DND-41 (cell line): ENCODE data around the gene MYO1D.

Source experiments
- ATAC-seq: fragments of 200-7000 bp; cut with Tn5 transposase; 3 replicates; pipeline ENCODE4 v1.9.1; 2021; ENCODE audit warnings: low read depth; ENCODE audit not compliant: insufficient read depth
- DNase-seq: peaks from one replicate; pipeline ENCODE4 v3.0.0-alpha.2; 2020
- H2AFZ ChIP-seq: 2 replicates; pipeline ENCODE4 v1.6.0; 2012; ENCODE audit warnings: low read depth, low read length
- H3K27ac ChIP-seq: 2 replicates; pipeline ENCODE4 v1.5.1; 2012; ENCODE audit warnings: low read length, inconsistent platforms
- H3K27me3 ChIP-seq: fragments of 200-600 bp; sonication (generic); 2 replicates; pipeline ENCODE4 v1.6.0; 2012; ENCODE audit warnings: low read length, mild to moderate bottlenecking, inconsistent platforms; ENCODE audit not compliant: insufficient read depth, poor library complexity
- H3K36me3 ChIP-seq: 2 replicates; pipeline ENCODE4 v1.5.1; 2012; ENCODE audit warnings: low read length, inconsistent platforms; ENCODE audit not compliant: insufficient read depth
- H3K4me1 ChIP-seq: 2 replicates; pipeline ENCODE4 v1.5.1; 2012; ENCODE audit warnings: mild to moderate bottlenecking, low read length; ENCODE audit not compliant: insufficient read depth
- H3K4me2 ChIP-seq: 2 replicates; pipeline ENCODE4 v1.6.0; 2012; ENCODE audit warnings: mild to moderate bottlenecking, moderate library complexity, low read length, inconsistent platforms; ENCODE audit not compliant: insufficient read depth
- H3K4me3 ChIP-seq, 2 experiments: fragments of 200-600 bp in 1 of 2; shearing (Covaris generic) in 1 of 2; 2 replicates each; pipeline ENCODE4 v1.5.1; 2012 to 2016; ENCODE audit warnings: inconsistent platforms in 2 of 2, low read length in 2 of 2, mild to moderate bottlenecking in 2 of 2, low read depth in 1 of 2, moderate library complexity in 1 of 2
- H3K79me2 ChIP-seq: 2 replicates; pipeline ENCODE4 v1.6.0; 2012; ENCODE audit warnings: low read length, inconsistent platforms; ENCODE audit not compliant: insufficient read depth
- H3K9ac ChIP-seq: 2 replicates; pipeline ENCODE4 v1.6.0; 2012; ENCODE audit warnings: low read depth, mild to moderate bottlenecking, inconsistent platforms, low read length, moderate library complexity
- H3K9me3 ChIP-seq: 2 replicates; pipeline ENCODE4 v1.5.1; 2012; ENCODE audit warnings: low read length, moderate library complexity, mild to moderate bottlenecking, inconsistent platforms; ENCODE audit not compliant: insufficient read depth, severe bottlenecking
- H4K20me1 ChIP-seq: 2 replicates; pipeline ENCODE4 v1.6.0; 2012; ENCODE audit warnings: low read length; ENCODE audit not compliant: insufficient read depth
- EZH2 ChIP-seq: IDR thresholded peaks from 3 replicates; pipeline ENCODE4 v1.6.1; 2012; ENCODE audit warnings: borderline replicate concordance, low read depth, mild to moderate bottlenecking, moderate library complexity, low read length, inconsistent platforms; ENCODE audit not compliant: severe bottlenecking
- TF ChIP-seq, protein P1 (sequence below): IDR thresholded peaks from 2 replicates; pipeline ENCODE4 v1.5.1; 2012; ENCODE audit warnings: borderline replicate concordance, low read length, moderate library complexity, mild to moderate bottlenecking; ENCODE audit not compliant: poor library complexity, severe bottlenecking; ENCODE audit errors: extremely low read depth

The MYO1D gene

DNA sequence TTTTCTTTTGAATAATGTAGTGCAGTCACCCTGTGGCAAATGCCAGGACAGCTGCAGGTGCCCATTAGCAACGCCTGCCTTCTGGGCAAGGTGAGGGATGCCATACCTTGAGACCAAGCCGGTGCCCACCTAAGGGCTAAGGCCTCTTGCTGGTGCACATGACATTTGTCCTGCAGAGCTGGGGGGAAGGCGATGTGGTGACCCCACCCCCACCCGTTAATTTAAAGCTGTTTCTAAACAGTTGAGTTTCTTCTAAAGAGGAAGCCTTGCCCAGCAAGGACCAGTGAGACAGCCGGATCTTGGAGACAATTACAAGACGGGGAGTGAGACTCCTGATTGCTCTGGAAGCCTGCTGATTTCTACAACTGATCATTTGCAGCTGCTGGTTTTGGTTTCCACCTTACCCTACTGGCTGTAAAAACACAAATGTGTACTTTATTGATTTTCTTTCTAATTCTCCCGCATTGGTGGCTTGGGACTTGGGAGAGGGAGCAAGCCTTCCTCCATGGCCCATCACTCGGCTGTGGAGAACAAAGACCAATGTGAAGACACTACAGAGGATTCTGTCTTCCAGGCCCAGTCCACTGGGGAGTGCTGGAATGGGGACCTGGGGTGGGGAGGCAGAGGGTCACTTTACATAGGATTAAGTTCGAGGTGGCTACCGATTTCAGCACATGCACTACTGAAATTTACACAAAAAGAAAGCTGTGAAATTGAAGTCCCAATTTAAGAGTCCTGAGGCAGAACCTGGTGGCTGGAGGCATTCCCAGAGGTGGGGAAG lies 387.4 kb downstream of the MYO1D start:
- TF ChIP-seq, protein P1, sequence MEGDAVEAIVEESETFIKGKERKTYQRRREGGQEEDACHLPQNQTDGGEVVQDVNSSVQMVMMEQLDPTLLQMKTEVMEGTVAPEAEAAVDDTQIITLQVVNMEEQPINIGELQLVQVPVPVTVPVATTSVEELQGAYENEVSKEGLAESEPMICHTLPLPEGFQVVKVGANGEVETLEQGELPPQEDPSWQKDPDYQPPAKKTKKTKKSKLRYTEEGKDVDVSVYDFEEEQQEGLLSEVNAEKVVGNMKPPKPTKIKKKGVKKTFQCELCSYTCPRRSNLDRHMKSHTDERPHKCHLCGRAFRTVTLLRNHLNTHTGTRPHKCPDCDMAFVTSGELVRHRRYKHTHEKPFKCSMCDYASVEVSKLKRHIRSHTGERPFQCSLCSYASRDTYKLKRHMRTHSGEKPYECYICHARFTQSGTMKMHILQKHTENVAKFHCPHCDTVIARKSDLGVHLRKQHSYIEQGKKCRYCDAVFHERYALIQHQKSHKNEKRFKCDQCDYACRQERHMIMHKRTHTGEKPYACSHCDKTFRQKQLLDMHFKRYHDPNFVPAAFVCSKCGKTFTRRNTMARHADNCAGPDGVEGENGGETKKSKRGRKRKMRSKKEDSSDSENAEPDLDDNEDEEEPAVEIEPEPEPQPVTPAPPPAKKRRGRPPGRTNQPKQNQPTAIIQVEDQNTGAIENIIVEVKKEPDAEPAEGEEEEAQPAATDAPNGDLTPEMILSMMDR = no peak
- no peak for TF ChIP-seq EZH2
- peaks cover 28% of the 10 kb centered on the region for H3K4me1 ChIP-seq
- H3K4me2 ChIP-seq = peak overlapping the region; percentile 6; the same call in 1 of the 2 replicates
- H3K27me3 ChIP-seq = no peaks in the 10 kb centered on the region
- no peak overlapping the region for H2AFZ ChIP-seq
- H4K20me1 ChIP-seq = peaks cover 20% of the 10 kb centered on the region
- H3K79me2 ChIP-seq = peaks cover 9% of the 10 kb centered on the region; the same call in 1 of the 2 replicates
- ATAC-seq (no peak), DNase-seq (no peak)
- H3K9me3 ChIP-seq = no peaks in the 10 kb centered on the region
- H3K4me3 ChIP-seq = no peak overlapping the region
- H3K27ac ChIP-seq = no peak overlapping the region
- peaks cover 24% of the 10 kb centered on the region for H3K36me3 ChIP-seq
- no peak overlapping the region for H3K9ac ChIP-seq

DNA sequence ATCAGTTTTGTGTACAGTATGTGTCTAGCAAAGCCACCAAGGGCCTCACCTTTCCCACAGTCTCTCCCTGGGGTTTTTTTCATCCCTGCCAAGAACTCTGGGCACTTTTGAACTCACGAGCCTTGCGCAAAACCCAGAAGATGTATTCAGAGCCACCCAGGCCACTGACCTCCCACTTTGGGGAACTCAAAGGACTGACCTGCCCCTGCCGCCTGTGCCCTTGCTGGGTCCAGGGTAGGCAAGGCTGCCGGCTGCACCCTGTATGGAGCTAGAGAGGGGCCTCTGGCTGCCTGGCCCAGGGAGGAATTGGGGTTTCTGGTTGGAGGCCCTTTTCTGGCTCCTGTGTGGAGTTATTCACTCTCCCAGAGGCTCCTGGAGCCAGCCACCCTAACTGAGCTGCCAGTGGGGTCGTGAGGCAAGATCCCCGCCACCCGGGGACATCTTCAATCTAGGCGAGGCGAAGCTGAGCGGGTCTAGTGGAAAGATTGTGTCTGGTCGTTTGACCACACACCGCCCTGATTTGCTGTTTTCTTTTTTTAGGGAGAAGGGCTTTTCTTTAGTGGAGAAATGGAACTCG lies 388.2 kb downstream of the MYO1D start:
- Histone ChIP-seq H4K20me1 (peaks cover 20% of the 10 kb centered on the region), H2AFZ (no peak overlapping the region), H3K27me3 (no peaks in the 10 kb centered on the region), H3K4me3 (no peak overlapping the region), H3K9me3 (no peaks in the 10 kb centered on the region), H3K4me2 (peak overlapping the region; percentile 81), H3K4me1 (peaks cover 28% of the 10 kb centered on the region), H3K27ac (no peak overlapping the region), H3K36me3 (peaks cover 24% of the 10 kb centered on the region), H3K79me2 (peaks cover 9% of the 10 kb centered on the region; the same call in 1 of the 2 replicates), H3K9ac (no peak overlapping the region)
- DNase-seq (no peak), ATAC-seq (no peak)
- TF ChIP-seq EZH2 = no peak
- TF ChIP-seq, protein P1 = no peak

DNA sequence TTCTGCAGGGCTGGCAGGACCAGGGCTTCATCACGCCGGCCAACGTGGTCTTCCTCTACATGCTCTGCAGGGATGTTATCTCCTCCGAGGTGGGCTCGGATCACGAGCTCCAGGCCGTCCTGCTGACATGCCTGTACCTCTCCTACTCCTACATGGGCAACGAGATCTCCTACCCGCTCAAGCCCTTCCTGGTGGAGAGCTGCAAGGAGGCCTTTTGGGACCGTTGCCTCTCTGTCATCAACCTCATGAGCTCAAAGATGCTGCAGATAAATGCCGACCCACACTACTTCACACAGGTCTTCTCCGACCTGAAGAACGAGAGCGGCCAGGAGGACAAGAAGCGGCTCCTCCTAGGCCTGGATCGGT lies 388.8 kb downstream of the MYO1D start:
- no peak for ATAC-seq
- Histone ChIP-seq H3K4me3 (no peak overlapping the region), H3K4me1 (peaks cover 28% of the 10 kb centered on the region), H3K9me3 (no peaks in the 10 kb centered on the region), H2AFZ (no peak overlapping the region), H4K20me1 (peaks cover 20% of the 10 kb centered on the region), H3K4me2 (peak overlapping the region; percentile 81), H3K9ac (no peak overlapping the region; the same call in 1 of the 2 replicates), H3K36me3 (peaks cover 24% of the 10 kb centered on the region), H3K27me3 (no peaks in the 10 kb centered on the region), H3K79me2 (peaks cover 9% of the 10 kb centered on the region; the same call in 1 of the 2 replicates), H3K27ac (no peak overlapping the region)
- no peak for DNase-seq
- TF ChIP-seq, protein P1 = no peak
- TF ChIP-seq EZH2 = no peak
